Measurements from ENCODE around the gene AOC3.
A peak's percentile ranks its signal among the peaks of the same experiment; 100 is the strongest.

AOC3 gene

GRCh38 chr17:42850954-42851353, at the start of gene AOC3:
Gene AOC3 (plus strand): TSS chr17:42851199. CDS start chr17:42851344, 145 bp downstream.
- no peak for DNase-seq

- no peak for DNase-seq
These were observed 47.7 kb upstream of the AOC3 start for GRCh38 chr17:42803074-42803883.

- DNase-seq, result no peak
These were observed 46.1 kb upstream of the AOC3 start for GRCh38 chr17:42804918-42805367.

- DNase-seq, result no peak
These were observed 44.8 kb upstream of the AOC3 start for GRCh38 chr17:42806249-42806648.

GRCh38 chr17:42809250-42809649, 41.7 kb upstream of the AOC3 start:
- DNase-seq, result no peak

- no peak for DNase-seq
These were observed 36.2 kb upstream of the AOC3 start for GRCh38 chr17:42814633-42815399.

GRCh38 chr17:42817866-42818265, 33.1 kb upstream of the AOC3 start:
- DNase-seq, result no peak

GRCh38 chr17:42818379-42818778, 32.6 kb upstream of the AOC3 start:
- DNase-seq, result no peak

GRCh38 chr17:42819939-42820535, 31.0 kb upstream of the AOC3 start:
- peak; percentile 44 for DNase-seq

- no peak for DNase-seq
These were observed 29.8 kb upstream of the AOC3 start for GRCh38 chr17:42821176-42821575.

- no peak for DNase-seq
These were observed 23.5 kb upstream of the AOC3 start for GRCh38 chr17:42827472-42827871.

GRCh38 chr17:42830971-42831370, 20.0 kb upstream of the AOC3 start:
- no peak for DNase-seq

- DNase-seq, result no peak
These were observed 18.6 kb upstream of the AOC3 start for GRCh38 chr17:42832213-42832933.

- peak; percentile 83 for DNase-seq
These were observed 17.8 kb upstream of the AOC3 start, which contains the start of gene PSME3 for GRCh38 chr17:42832934-42833766. Gene PSME3 (plus strand): TSS chr17:42833397. CDS start chr17:42833632, 235 bp downstream.

GRCh38 chr17:42833767-42834422, 17.1 kb upstream of the AOC3 start:
- DNase-seq, result no peak

- no peak for DNase-seq
These were observed 15.3 kb upstream of the AOC3 start for GRCh38 chr17:42835732-42836131.

- no peak for DNase-seq
These were observed 8.9 kb upstream of the AOC3 start for GRCh38 chr17:42841975-42842685.

GRCh38 chr17:42843358-42843934, 7.6 kb upstream of the AOC3 start:
- DNase-seq, result no peak

GRCh38 chr17:42844271-42844670, 6.7 kb upstream of the AOC3 start, which contains the start of gene AOC2:
Gene AOC2 (plus strand): TSS chr17:42844580. CDS start chr17:42844627, 47 bp downstream.
- DNase-seq, result no peak
